Activated T-helper 17 cell treated with anti-CD3 and anti-CD28 coated beads, Interleukin-2, amount 50 U/mL, for 72 hours (primary cell): ENCODE measurements around the gene AADACL3. TPM values are rescaled to one million over a fixed set of nuclear protein-coding genes. Genes with fewer than 3 reads are reported as not detected.
"Not testable (repeated sequence)": the region's sequence is repeated elsewhere in the genome, so short reads cannot be mapped to it uniquely, and the experiment has no call there.

Experiments used
- ATAC-seq: fragments of 150-1000 bp; cut with Tn5 transposase; replicated peaks from 2 replicates; pipeline ENCODE4 v1.10.0; 2021; ENCODE audit warnings: mild to moderate bottlenecking, moderate library complexity
- H3K27ac Mint-ChIP-seq: one replicate; pipeline ENCODE4 v1.8.0; 2022; ENCODE audit warnings: mixed read lengths
- H3K27me3 Mint-ChIP-seq: one replicate; pipeline ENCODE4 v1.8.0; 2022; ENCODE audit warnings: mixed read lengths
- H3K36me3 Mint-ChIP-seq: one replicate; pipeline ENCODE4 v1.8.0; 2022; ENCODE audit warnings: low read depth, mild to moderate bottlenecking, mixed read lengths
- H3K4me1 Mint-ChIP-seq: one replicate; pipeline ENCODE4 v1.8.0; 2022; ENCODE audit warnings: mixed read lengths
- H3K4me3 Mint-ChIP-seq: one replicate; pipeline ENCODE4 v1.8.0; 2022; ENCODE audit warnings: mild to moderate bottlenecking, mixed read lengths
- H3K9me3 Mint-ChIP-seq: one replicate; pipeline ENCODE4 v1.8.0; 2022; ENCODE audit warnings: mixed read lengths
- total RNA-seq, 2 donors: library from RNA; stranded (reverse); gene quantifications; one replicate each; pipeline ENCODE4 v1.2.3, GENCODE V29; 2022

Gene AADACL3
- total RNA-seq, 2 donors from 2014 or later: not detected

GRCh38 chr1:12708396-12709090 is 7.4 kb upstream of the AADACL3 start:
- H3K27me3 Mint-ChIP-seq: peaks cover 20% of the 10 kb centered on the region
- no peak for ATAC-seq
- no peak overlapping the region for H3K27ac Mint-ChIP-seq
- H3K36me3 Mint-ChIP-seq: no peaks in the 10 kb centered on the region
- H3K4me1 Mint-ChIP-seq: peaks cover 1% of the 10 kb centered on the region
- no peak overlapping the region for H3K4me3 Mint-ChIP-seq
- H3K9me3 Mint-ChIP-seq: peaks cover 5% of the 10 kb centered on the region

- Mint-ChIP-seq H3K4me3 (no peak overlapping the region), H3K9me3 (peaks cover 2% of the 10 kb centered on the region), H3K27me3 (peaks cover 25% of the 10 kb centered on the region), H3K36me3 (no peaks in the 10 kb centered on the region), H3K4me1 (peaks cover 4% of the 10 kb centered on the region), H3K27ac (no peak overlapping the region)
- no peak for ATAC-seq
Measured at GRCh38 chr1:12709091-12709491, 6.8 kb upstream of the AADACL3 start.

DNA sequence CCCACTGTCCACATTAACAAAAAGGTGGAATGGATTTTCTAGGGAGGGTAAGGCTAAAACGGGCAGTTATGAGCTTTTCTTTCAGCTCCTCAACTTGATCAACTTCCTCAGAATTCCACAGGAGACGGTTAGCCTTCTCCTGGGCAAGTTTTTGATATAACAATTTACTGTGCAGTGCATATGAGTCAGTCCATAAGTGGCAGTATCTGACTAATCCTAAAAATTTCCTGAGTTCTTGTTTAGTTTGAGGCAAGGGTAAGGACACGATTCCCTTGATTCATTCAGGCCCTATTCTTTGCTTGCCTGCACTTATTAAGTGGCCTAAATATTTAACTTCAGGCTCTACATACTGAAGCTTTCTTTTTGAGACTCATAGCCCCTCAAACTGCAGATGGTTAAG is 6.2 kb upstream of the AADACL3 start:
- Mint-ChIP-seq H3K4me3 (no peak overlapping the region), H3K9me3 (no peaks in the 10 kb centered on the region), H3K4me1 (peaks cover 4% of the 10 kb centered on the region), H3K27me3 (peaks cover 25% of the 10 kb centered on the region), H3K27ac (no peak overlapping the region), H3K36me3 (no peaks in the 10 kb centered on the region)
- no peak for ATAC-seq

DNA sequence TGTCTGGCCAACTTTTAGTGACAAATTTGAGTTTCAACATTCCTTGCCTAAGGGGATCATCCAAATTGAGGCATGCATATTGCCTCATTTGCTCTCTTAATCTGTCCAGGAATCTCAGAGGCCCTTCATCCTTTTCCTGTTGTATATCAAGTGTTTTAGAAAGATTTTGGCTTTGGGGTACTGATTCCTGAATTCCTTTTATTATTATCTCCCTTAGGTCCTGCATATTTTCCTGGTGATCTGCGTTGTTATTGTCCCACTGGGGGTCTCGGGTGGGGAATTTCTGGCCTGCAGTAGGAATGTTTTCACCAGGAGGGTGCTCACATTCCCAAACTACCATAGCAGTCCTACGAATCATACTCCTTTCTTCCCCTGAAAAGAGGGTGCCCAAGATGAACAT is 4.4 kb upstream of the AADACL3 start:
- Mint-ChIP-seq H3K9me3 (no peaks in the 10 kb centered on the region), H3K36me3 (no peaks in the 10 kb centered on the region), H3K27ac (no peak overlapping the region), H3K4me1 (peaks cover 4% of the 10 kb centered on the region), H3K27me3 (peaks cover 22% of the 10 kb centered on the region), H3K4me3 (no peak overlapping the region)
- no peak for ATAC-seq

DNA sequence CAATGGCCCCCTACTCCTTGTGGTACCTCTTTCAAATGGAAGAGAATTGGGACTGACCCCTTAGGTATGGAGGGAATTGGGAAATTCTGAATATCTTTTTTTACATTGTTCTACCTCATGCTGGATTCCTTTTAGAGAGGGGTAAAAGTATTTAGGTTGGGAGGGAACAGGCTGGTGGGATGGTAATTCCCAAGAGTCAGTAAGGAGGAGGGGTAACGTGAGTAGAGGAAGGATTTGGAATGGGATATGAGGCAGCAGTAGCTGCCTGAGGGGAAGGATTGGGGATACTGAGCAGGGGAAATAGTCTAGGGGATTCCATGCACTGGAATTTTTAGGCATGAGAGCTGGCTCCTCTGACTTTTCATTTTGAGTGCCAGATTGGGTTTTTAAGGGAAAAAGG is 3.8 kb upstream of the AADACL3 start:
- Mint-ChIP-seq H3K4me3 (no peak overlapping the region), H3K4me1 (peaks cover 4% of the 10 kb centered on the region), H3K9me3 (no peaks in the 10 kb centered on the region), H3K36me3 (no peaks in the 10 kb centered on the region), H3K27me3 (peaks cover 21% of the 10 kb centered on the region), H3K27ac (no peak overlapping the region)
- no peak for ATAC-seq

- no peak for ATAC-seq
- Mint-ChIP-seq H3K9me3 (no peaks in the 10 kb centered on the region), H3K36me3 (no peaks in the 10 kb centered on the region), H3K27ac (no peak overlapping the region), H3K4me3 (no peak overlapping the region), H3K4me1 (peaks cover 4% of the 10 kb centered on the region), H3K27me3 (peaks cover 29% of the 10 kb centered on the region)
Measured at GRCh38 chr1:12712929-12713328, 3.0 kb upstream of the AADACL3 start.

GRCh38 chr1:12713651-12714050 is 2.3 kb upstream of the AADACL3 start:
- H3K36me3 Mint-ChIP-seq, H3K9me3 Mint-ChIP-seq, H3K27ac Mint-ChIP-seq, H3K4me1 Mint-ChIP-seq, ATAC-seq, H3K4me3 Mint-ChIP-seq: not testable (repeated sequence)
- peaks cover 29% of the 10 kb centered on the region for H3K27me3 Mint-ChIP-seq

DNA sequence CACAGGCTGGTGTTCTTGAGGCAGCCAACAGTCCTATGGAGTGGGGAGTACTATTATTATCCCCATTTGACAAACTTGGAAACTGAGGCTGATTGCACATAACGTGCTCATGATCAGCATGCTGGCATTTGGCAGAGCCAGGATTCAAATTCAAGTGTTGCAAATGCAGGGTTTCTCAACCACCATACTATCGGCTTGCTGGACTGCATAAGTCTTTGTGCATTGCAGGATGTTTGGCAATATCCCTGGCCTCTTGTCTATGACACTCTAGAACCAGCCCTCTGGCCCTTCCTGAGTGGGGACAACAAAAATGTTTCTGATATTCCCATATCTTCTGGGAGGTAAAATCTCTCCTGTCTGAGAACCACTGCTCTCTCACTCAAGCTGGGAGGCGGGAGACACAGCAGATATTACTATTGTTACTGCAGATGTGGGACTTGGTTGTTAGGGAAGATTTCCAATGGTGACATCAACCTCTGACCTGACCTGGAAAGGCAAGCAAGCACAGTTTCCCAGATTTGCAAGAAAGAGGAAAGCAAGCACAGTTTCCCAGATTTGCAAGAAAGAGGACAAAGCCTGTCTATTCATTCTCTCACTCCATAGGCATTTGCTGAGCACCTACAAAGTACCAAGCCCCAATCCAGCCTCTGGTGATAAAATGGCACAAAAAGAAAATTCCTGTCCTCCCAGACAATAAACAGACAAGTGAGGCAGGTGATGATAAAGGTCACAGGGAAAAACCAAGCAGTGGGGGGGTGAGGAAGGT is 1.0 kb upstream of the AADACL3 start:
- no peaks in the 10 kb centered on the region for H3K9me3 Mint-ChIP-seq
- no peak overlapping the region for H3K27ac Mint-ChIP-seq
- H3K4me1 Mint-ChIP-seq: peaks cover 4% of the 10 kb centered on the region
- peaks cover 33% of the 10 kb centered on the region for H3K27me3 Mint-ChIP-seq
- no peaks in the 10 kb centered on the region for H3K36me3 Mint-ChIP-seq
- ATAC-seq: no peak
- H3K4me3 Mint-ChIP-seq: no peak overlapping the region

DNA sequence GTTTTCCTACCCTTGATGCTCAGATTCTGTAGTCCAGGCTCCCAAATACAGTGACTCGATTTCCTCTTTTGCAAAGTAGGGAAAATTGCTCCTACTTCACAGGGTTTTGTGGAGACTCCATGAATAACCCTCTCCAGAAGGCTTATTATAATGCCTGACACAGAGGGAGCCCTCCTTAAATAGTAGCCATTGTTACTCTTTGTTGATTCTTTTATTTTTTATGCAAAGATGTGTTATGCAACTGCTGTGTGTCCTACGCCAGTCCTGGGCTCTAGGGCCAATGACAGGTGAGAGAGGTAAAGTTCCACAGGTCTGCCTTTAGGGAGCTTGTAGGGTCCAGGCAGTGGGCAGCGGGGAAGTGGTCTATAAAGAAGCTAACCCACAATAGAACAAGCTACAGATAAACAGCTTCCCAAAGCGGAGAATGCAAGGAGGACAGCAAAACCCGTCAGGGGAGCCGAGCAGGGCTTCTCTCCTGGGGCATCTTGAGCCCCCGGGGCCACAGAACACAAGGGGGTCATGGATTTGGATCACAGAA is 1.5 kb downstream of the AADACL3 start:
- Mint-ChIP-seq H3K9me3 (no peaks in the 10 kb centered on the region), H3K4me3 (no peak overlapping the region)

DNA sequence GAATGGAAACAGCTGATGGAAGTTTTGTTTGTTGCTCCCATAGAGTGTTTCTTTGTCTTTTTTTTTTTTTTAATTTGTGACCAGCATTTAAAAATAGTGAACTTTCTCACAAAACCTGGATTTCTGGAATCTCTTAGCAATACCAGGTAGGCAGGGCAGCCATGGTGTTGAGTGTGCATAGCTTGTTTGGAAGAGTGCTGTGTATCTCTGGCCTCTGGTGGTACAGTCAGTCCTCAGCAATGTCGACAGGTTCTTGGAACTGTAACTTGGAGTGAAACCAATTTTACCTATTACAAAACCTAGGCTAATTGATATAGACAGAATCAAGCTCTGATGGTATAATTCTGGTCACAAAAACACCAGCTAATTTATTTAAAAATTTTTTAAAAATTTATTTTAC is 6.7 kb downstream of the AADACL3 start:
- Mint-ChIP-seq H3K4me1 (no peaks in the 10 kb centered on the region), H3K9me3 (no peaks in the 10 kb centered on the region), H3K4me3 (no peak overlapping the region), H3K27me3 (peaks cover 33% of the 10 kb centered on the region), H3K36me3 (no peaks in the 10 kb centered on the region), H3K27ac (no peak overlapping the region)
- no peak for ATAC-seq

More for the DNA sequence above, 1.5 kb downstream of the AADACL3 start:
- ATAC-seq: no peak
- Mint-ChIP-seq H3K4me1 (peaks cover 4% of the 10 kb centered on the region), H3K27ac (no peak overlapping the region), H3K27me3 (peaks cover 32% of the 10 kb centered on the region), H3K36me3 (no peaks in the 10 kb centered on the region)

DNA sequence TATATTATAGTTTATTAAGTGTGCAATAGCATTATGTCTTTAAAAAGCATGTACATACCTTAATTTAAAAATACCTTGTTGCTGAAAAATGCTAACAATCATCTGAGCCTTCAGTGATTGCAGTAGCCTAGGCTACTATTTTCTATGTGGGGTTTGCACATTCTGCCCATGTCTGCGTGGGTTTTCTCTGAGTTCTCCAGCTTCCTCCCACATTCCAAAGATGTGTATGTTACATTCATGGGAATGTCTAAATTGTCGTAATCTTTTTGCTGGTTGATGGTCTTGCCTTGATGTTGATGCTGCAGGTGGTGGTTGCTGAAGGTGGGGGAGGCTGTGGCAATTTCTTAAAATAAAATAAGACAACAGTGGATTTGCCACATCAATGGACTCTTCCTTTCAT is 12.5 kb downstream of the AADACL3 start:
- H3K9me3 Mint-ChIP-seq: peaks cover 7% of the 10 kb centered on the region
- H3K27me3 Mint-ChIP-seq: peaks cover 49% of the 10 kb centered on the region
- no peak overlapping the region for H3K27ac Mint-ChIP-seq
- H3K36me3 Mint-ChIP-seq: no peaks in the 10 kb centered on the region
- H3K4me3 Mint-ChIP-seq: no peak overlapping the region
- no peaks in the 10 kb centered on the region for H3K4me1 Mint-ChIP-seq
- ATAC-seq: no peak

GRCh38 chr1:12730156-12730555 is 14.2 kb downstream of the AADACL3 start:
- Mint-ChIP-seq H3K9me3 (peaks cover 10% of the 10 kb centered on the region), H3K27ac (no peak overlapping the region), H3K36me3 (no peaks in the 10 kb centered on the region), H3K4me1 (no peaks in the 10 kb centered on the region), H3K27me3 (peaks cover 57% of the 10 kb centered on the region), H3K4me3 (no peak overlapping the region)
- no peak for ATAC-seq

DNA sequence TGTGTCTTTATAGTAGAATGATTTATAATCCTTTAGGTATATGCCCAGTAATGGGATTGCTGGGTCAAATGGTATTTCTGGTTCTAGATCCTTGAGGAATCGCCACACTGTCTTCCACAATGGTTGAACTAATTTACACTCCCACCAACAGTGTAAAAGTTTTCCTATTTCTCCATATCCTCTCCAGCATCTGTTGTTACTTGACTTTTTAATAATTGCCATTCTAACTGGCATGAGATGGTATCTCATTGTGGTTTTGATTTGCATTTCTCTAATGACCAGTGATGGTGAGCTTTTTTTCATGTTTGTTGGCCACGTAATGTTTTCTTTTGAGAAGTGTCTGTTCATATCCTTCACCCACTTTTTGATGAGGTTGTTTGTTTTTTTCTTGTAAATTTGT is 15.2 kb downstream of the AADACL3 start:
- H3K27ac Mint-ChIP-seq, H3K36me3 Mint-ChIP-seq, H3K4me3 Mint-ChIP-seq, H3K4me1 Mint-ChIP-seq, ATAC-seq: not testable (repeated sequence)
- Mint-ChIP-seq H3K27me3 (peaks cover 58% of the 10 kb centered on the region), H3K9me3 (peaks cover 15% of the 10 kb centered on the region)

- Mint-ChIP-seq H3K4me3 (no peak overlapping the region), H3K27me3 (peaks cover 67% of the 10 kb centered on the region), H3K27ac (no peak overlapping the region), H3K36me3 (no peaks in the 10 kb centered on the region), H3K9me3 (peaks cover 20% of the 10 kb centered on the region), H3K4me1 (no peaks in the 10 kb centered on the region)
- no peak for ATAC-seq
Measured at GRCh38 chr1:12734651-12735050, 18.7 kb downstream of the AADACL3 start.

DNA sequence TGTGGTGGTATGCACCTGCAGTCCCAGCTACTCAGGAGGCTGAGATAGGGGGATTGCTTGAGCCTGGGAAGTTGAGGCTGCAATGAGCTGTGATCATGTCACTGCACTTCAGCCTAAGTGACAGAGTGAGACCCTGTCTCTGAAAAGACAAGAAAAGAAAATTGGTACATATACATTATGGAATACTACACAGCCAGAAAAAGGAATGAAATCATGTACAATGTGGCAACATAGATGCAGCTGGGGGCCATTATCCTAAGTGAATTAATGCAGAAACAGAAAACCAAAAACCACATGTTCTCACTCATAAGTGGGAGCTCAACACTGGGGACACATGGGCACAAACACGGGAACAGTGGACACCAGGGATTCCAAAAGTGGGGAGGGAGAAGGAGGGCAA is 23.0 kb downstream of the AADACL3 start:
- H3K27me3 Mint-ChIP-seq: peaks cover 50% of the 10 kb centered on the region
- no peak for ATAC-seq
- H3K4me1 Mint-ChIP-seq: no peaks in the 10 kb centered on the region
- no peak overlapping the region for H3K27ac Mint-ChIP-seq
- no peak overlapping the region for H3K4me3 Mint-ChIP-seq
- H3K36me3 Mint-ChIP-seq: no peaks in the 10 kb centered on the region
- H3K9me3 Mint-ChIP-seq: peaks cover 10% of the 10 kb centered on the region
